CD4-positive, alpha-beta T cell treated with Interleukin-1 beta for 1 hour (primary cell): Measurements from ENCODE around the gene CYCS.
A peak's percentile ranks its signal among the peaks of the same experiment; 100 is the strongest.

Experiments
- DNase-seq, 2 donors: peaks; one replicate each; pipeline ENCODE4 v3.0.0-alpha.2; 2020 to 2022

The CYCS gene

GRCh38 chr7:25125137-25125946, at the start of gene CYCS:
CYCS (minus strand) TSS chr7:25125260; CDS start chr7:25124119, 1,141 bp downstream.
- peak; percentile 100 for DNase-seq

GRCh38 chr7:25173184-25173583, 48.1 kb upstream of the CYCS start:
- no peak for DNase-seq

- DNase-seq: no peak
These were observed 46.5 kb upstream of the CYCS start for GRCh38 chr7:25171516-25171915.

GRCh38 chr7:25171071-25171470, 46.0 kb upstream of the CYCS start:
- DNase-seq: no peak

- no peak for DNase-seq
These were observed 44.6 kb upstream of the CYCS start for GRCh38 chr7:25169683-25170082.

GRCh38 chr7:25168145-25168544, 43.1 kb upstream of the CYCS start:
- no peak for DNase-seq

GRCh38 chr7:25167262-25167843, 42.3 kb upstream of the CYCS start:
- no peak for DNase-seq

- peak in 1 of 2 donors; percentile 73 for DNase-seq
These were observed 35.0 kb upstream of the CYCS start for GRCh38 chr7:25159983-25160596.

- no peak for DNase-seq
These were observed 33.9 kb upstream of the CYCS start for GRCh38 chr7:25158966-25159365.

GRCh38 chr7:25151773-25152172, 26.7 kb upstream of the CYCS start:
- DNase-seq: no peak

- no peak for DNase-seq
These were observed 24.8 kb upstream of the CYCS start for GRCh38 chr7:25149836-25150235.

- DNase-seq: no peak
These were observed 23.9 kb upstream of the CYCS start for GRCh38 chr7:25148772-25149575.

GRCh38 chr7:25143763-25144162, 18.7 kb upstream of the CYCS start:
- DNase-seq: no peak

GRCh38 chr7:25139536-25139935, 14.5 kb upstream of the CYCS start:
- no peak for DNase-seq

GRCh38 chr7:25134358-25135010, 9.4 kb upstream of the CYCS start:
- DNase-seq: no peak

GRCh38 chr7:25132430-25132829, 7.4 kb upstream of the CYCS start:
- no peak for DNase-seq

- no peak for DNase-seq
These were observed 1.7 kb upstream of the CYCS start for GRCh38 chr7:25126751-25127150.

- DNase-seq: peak; percentile 13 to 39
These were observed 459 bp downstream of the CYCS start for GRCh38 chr7:25124465-25125136.

GRCh38 chr7:25122373-25122772, 2.7 kb downstream of the CYCS start:
- no peak for DNase-seq

GRCh38 chr7:25121599-25121998, 3.5 kb downstream of the CYCS start:
- DNase-seq: no peak

GRCh38 chr7:25119102-25119501, 6.0 kb downstream of the CYCS start:
- DNase-seq: no peak
